HG02798 (cell line): ENCODE data around the gene DCBLD2.

Source experiments
- ATAC-seq: cut with Tn5 transposase; IDR thresholded peaks from one replicate; pipeline ENCODE4 v1.9.1; 2021; ENCODE audit warnings: mild to moderate bottlenecking; ENCODE audit not compliant: unreplicated experiment, poor library complexity

The DCBLD2 gene

DNA sequence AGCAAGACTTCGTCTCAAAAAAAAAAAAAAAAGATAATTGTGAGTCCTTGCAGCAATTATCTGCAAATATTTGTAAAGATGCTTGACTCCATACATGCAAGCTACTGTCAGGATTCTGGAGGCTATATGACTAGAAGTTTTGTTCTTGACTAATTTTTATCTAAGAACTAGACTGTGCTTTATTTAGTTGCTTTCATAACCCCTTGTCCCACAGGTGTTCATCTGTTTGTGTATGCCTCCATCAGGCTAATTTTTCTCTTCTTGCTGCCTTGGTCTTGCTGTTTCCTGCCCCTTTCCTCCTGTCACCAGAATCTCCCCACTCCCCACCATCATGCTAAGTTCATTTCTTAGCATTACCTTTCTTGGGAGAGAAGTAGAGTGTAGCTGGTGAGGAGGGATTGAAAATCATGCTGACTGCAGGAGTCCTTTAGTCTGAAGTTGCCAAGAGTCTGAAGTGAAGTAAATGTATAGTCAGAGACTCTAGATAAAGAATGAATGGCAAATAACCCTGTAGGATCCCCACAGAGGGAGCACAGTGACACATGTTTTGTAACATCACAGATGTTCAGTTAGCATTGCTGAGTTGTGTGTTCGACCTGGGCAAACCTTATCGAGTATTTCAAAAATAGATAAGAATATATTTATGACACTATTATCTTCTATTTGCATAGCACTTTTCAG is 125.9 kb downstream of the DCBLD2 start:
- peak; percentile 43 for ATAC-seq

- ATAC-seq = no peak
Measured at GRCh38 chr3:98772022-98772421, 129.5 kb downstream of the DCBLD2 start.

- peak; percentile 91 for ATAC-seq
Measured at GRCh38 chr3:98770261-98771039, 131.0 kb downstream of the DCBLD2 start.

DNA sequence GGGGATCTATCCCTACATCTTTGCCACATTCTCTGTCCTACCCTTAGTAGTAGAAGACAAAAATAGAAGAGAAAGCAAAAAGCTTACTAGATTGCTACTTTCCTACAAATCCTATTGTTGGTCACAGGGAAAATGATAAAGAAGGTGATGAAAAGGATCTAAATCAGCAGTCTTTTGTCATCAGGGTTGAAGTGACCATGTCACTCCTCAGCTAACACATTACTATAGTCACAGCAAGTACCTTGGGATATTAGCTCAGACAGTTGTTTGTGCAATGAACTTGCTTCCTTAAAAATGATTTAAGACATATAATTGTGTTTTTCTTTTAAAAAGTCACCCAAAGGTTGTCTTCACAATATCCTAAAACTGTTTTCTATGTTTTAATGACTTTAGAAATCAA is 132.0 kb downstream of the DCBLD2 start:
- no peak for ATAC-seq

DNA sequence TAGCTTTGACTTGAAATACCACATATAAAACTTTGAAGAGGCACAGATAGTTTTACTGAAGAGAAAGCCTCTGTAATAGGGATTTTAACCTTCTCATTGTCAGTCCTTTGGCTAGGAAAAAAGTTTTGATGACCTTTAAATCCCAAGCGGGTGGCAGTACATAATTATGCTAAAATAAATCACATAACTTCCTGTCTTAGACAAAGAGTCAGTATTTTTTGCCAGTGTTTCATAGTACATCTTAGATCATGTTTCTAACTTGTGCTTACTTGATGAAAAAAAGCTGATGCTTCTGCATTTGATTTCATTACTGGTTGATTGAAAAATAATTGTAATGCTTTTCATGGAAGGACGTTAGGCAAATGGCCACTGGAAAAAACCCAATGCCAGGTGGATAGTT is 132.5 kb downstream of the DCBLD2 start:
- ATAC-seq = no peak

GRCh38 chr3:98766924-98767323 is 134.6 kb downstream of the DCBLD2 start:
- ATAC-seq = no peak

- ATAC-seq = no peak
Measured at GRCh38 chr3:98765721-98766120, 135.8 kb downstream of the DCBLD2 start.

DNA sequence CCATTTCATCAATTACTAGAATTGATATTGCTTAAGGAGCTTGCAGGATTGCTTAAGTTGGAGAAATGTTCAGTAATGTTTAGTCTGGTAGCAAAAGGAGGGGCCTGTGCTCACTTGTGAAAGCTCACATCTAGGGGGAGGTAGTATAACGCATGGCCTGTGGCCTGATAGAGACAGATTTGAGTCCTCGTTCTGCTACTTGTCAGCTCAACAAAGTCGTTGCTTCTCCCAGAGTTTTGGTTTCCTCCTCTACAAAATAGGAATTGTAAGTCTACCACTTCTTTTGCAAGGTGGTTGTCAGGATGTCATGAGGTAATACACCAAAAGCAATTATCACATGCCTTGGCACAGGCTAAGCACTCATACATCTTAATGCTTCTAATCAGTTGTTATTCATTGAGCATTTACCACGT is 137.0 kb downstream of the DCBLD2 start:
- no peak for ATAC-seq

DNA sequence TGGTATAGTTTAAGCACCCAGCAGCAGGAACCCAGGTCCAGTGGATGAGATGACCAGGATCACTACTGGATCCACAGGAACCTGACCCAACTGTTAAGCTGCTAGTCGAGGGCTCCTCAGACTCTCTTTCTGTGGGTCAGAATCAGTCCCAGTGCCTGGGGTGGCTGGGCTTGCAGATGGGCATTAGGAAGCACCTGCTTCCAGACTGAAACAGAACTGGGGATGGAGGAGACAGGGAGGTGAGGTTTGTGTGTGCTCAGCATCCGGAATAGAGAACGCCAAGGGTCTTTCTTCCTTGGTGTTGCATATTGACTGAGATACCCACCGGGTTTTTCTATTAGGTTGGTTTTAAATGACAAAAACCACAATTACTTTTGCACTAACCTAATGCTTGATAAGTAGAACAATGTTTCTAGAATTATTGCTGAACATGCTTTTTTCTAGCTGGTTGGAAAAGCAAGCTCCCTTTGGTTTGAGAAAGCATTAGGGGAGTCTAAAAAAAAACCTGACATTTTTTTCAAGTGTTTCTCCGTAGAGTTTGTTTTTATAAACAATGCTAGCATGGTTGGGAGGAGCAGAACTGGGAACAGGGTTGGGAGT is 137.6 kb downstream of the DCBLD2 start:
- ATAC-seq = no peak

DNA sequence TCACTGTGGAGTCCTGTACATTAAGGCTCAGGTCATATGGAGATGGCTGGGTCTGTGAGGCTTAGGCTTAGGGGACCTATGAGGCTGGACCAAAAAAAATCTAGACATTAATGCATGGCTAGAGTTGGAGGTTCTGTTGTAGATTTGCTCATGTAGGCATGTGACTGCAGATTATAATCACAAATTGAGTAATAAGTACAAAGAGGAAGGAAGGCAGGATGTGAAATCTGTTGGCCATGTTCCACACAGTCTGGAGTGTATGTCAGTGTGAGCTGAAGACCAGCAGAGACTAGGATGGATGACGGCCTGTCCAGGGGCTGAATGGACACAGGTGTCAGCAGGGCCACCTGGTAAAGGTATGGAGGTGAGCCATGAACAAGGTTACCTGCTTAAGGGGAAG is 138.4 kb downstream of the DCBLD2 start, which contains the start of gene ST3GAL6:
Gene ST3GAL6, plus strand, starts transcription at position 265 of the 400 bp plus-strand sequence. CDS start 5,101 bp downstream, outside the sequence.
- no peak for ATAC-seq

- no peak for ATAC-seq
Measured at GRCh38 chr3:98761643-98762229, 139.8 kb downstream of the DCBLD2 start.

GRCh38 chr3:98759629-98760028 is 141.9 kb downstream of the DCBLD2 start:
- no peak for ATAC-seq

DNA sequence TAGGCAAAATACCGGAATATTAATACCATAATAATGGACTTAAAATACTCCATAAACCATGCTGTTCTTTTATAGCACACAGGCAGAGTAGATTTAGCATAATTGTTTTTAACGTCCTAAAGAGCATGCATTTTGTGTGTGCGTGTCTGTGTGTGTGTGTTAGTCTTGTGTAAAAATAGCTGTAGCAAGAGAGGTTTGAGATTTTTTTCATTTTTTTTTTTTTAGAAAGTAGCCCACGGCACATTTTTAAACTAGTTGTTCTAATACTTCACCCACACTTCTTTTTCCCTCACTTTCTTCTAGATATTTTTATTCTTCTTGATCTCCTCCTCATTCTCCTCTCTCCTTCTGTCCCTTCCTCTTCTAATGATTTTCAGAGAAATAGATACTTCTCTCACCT is 145.9 kb downstream of the DCBLD2 start:
- ATAC-seq = no peak

DNA sequence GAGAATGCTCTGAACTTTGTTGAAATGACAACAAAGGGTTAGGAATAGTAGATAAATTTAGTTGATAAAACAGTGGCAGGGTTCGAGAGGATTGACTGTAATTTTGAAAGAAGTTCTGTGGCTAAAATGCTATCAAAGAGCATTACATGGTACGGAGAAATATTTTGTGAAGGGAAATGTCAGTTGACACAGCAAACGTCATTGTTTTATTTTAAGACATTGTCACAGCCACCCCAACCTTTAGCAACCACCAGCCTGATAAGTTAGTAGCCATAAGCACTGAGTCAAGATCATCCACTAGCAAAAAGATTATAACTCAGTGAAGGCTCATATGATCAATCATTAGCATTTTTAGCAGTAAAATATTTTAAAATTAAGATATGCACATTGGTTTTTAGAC is 147.0 kb downstream of the DCBLD2 start:
- no peak for ATAC-seq

DNA sequence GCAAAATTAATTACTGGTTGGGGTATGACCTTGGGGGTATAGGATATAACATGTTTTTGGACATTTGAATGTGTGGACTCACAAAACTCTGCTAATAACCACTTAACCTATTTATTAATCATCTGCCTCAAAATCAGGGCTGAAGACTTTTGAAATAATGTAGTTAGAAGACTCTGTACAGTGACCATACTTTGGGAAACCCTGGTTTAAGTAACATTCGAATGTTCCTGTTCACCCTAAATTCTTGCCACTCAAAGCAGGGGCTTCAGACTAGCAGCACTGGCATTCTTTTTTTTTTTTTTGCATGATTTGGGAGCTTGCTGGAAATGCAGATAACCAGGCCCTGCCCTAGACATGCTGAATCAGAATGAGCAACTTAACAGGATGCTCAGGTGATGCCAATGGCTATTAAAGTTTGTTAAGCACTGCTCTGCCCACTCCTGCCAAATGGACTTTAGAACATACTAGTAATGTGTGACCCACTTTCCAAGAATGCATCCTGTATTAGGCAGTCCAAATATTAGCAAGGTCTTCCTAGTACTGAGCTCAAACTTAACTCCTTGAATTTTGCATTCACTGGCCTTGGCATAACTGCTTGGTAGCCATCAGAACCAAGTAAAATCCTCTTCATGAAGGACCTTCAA is 151.1 kb downstream of the DCBLD2 start:
- no peak for ATAC-seq

DNA sequence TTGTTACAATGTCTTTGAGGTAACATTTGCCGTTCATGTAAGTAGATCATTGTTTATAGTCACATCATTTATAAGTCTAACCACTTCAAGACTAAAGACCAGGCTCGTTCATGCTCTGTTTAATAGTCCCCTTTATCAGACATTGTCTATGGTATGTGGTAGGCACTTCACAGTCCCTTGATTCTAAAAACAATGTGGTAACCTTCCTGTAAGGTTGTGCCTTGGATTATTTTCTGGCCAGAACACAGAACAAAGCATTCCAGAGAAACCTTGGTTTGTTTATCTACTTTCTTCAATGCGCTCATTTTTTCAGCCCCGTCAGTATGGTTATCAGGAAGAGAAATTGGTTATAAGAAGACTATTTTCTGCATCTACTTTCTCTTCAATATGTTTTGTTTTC is 154.6 kb downstream of the DCBLD2 start:
- ATAC-seq = no peak

DNA sequence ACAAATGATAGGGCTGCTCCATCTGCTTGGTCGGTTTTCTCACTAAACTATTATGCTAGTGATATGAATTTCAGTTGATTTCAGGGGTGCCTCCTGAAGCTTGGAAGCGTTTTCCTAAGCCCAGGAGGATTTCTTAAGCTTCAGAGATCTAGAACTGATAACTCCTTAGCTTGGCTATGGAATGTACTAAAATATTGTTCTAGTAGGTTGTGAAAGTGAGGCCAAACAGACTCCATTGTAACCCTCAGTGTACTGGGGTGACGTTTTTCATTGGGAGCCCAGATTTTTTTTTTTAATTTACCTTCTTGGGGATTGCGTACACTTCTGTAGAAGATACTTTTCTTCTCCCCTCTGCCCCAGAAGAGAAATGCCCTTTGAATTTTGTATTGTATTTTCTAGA is 155.4 kb downstream of the DCBLD2 start:
- ATAC-seq = no peak
